Astrocyte (in vitro differentiated cells and primary cell): ENCODE data around the gene MAPK10.

Experiments
- EZH2 ChIP-seq: IDR thresholded peaks from 2 replicates; pipeline ENCODE4 v1.6.1; 2012; ENCODE audit warnings: mild to moderate bottlenecking, low read length, inconsistent platforms; ENCODE audit not compliant: insufficient read depth
- TF ChIP-seq, protein P1 (sequence below): IDR thresholded peaks from 2 replicates; pipeline ENCODE4 v1.5.1; 2011; ENCODE audit warnings: low read depth, mild to moderate bottlenecking, inconsistent platforms, low read length, moderate library complexity; ENCODE audit not compliant: insufficient read depth

DNA sequence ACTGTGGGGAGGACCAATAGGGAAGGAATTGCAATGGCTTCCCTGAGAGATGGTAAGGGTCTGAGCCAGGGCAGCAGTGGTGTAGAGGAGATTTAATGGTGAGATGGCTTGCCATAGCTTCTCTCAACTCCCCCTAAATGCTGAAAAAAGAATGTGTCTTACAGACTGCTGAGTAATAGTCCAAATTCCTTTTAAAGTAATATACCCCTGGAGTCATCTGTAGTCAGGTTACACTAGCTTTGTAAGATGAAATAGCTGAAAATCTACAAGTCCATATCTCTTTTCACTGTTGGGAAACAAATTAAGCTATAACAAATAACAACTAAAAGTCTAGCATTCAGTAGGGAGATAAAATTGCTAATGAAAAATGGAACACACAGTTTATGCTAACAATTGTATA, 33.5 kb downstream of the MAPK10 start:
- TF ChIP-seq, protein P1, sequence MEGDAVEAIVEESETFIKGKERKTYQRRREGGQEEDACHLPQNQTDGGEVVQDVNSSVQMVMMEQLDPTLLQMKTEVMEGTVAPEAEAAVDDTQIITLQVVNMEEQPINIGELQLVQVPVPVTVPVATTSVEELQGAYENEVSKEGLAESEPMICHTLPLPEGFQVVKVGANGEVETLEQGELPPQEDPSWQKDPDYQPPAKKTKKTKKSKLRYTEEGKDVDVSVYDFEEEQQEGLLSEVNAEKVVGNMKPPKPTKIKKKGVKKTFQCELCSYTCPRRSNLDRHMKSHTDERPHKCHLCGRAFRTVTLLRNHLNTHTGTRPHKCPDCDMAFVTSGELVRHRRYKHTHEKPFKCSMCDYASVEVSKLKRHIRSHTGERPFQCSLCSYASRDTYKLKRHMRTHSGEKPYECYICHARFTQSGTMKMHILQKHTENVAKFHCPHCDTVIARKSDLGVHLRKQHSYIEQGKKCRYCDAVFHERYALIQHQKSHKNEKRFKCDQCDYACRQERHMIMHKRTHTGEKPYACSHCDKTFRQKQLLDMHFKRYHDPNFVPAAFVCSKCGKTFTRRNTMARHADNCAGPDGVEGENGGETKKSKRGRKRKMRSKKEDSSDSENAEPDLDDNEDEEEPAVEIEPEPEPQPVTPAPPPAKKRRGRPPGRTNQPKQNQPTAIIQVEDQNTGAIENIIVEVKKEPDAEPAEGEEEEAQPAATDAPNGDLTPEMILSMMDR, result no peak
- TF ChIP-seq EZH2, result no peak
